NCI-H526 (cell line): ENCODE data around the gene USHBP1.

ENCODE experiments used
- DNase-seq, 2 experiments: peaks; one replicate each; lab custom pipeline; 2025; lab: John Stamatoyannopoulos, UW

USHBP1 gene

GRCh38 chr19:17211547-17212446 lies 52.7 kb downstream of the USHBP1 start:
- DNase-seq = no peak

GRCh38 chr19:17210296-17210695 lies 54.2 kb downstream of the USHBP1 start:
- DNase-seq = no peak

GRCh38 chr19:17209126-17210036 lies 55.2 kb downstream of the USHBP1 start:
- DNase-seq = peak; percentile 6 to 81

- no peak for DNase-seq
Observed at GRCh38 chr19:17206736-17207581, 57.6 kb downstream of the USHBP1 start.

GRCh38 chr19:17205237-17206140 lies 59.1 kb downstream of the USHBP1 start:
- DNase-seq = peak; percentile 3 to 53

- no peak for DNase-seq
Observed at GRCh38 chr19:17202713-17203112, 61.8 kb downstream of the USHBP1 start.

GRCh38 chr19:17202249-17202648 lies 62.3 kb downstream of the USHBP1 start:
- DNase-seq = no peak

- DNase-seq = no peak
Observed at GRCh38 chr19:17200408-17201079, 64.0 kb downstream of the USHBP1 start.
